HG02759 (cell line): ENCODE results near the gene PKHD1.

Source experiments
- ATAC-seq: cut with Tn5 transposase; IDR thresholded peaks from one replicate; pipeline ENCODE4 v1.9.1; 2021; ENCODE audit warnings: mild to moderate bottlenecking, moderate library complexity; ENCODE audit not compliant: unreplicated experiment

Gene PKHD1

DNA sequence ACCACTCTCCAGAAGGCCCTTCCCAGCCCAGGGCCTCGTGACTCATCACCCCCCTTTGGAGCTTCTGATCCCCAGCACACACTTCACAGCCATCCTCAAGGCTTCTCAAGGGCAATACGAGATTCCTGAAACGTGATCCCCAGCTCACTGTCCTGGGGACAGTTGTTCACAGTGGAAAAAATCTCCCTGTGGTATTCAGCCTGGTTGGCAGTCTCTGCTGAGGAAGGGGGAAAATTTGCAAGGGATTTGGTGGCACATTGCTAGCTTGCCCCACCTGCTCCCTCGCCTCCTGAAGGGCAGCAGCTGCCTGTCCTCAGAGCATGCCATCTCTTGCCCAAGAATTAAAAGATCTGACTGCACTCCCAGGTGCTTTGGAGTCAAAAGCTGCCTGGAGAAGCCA is 20.7 kb upstream of the PKHD1 start:
- no peak for ATAC-seq

DNA sequence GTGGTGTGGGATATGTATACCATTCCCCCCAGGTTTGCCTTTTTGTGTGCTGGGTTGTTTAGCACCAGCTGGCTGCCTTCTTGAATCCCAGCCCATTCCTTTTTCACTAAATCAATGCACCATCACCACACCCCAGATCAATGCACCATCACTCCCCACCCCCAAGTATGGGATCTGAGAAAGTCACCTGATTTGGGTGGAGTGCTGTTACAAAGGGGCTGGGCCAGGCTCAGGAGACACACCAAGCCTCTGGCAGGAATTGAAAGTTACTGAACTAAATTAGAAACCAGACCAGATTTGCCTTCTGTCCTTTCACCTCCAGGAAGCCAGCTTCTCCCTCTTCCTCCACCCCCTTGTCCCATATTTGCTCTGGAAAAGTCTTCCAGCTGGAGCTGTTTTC is 19.6 kb upstream of the PKHD1 start:
- ATAC-seq, result no peak

DNA sequence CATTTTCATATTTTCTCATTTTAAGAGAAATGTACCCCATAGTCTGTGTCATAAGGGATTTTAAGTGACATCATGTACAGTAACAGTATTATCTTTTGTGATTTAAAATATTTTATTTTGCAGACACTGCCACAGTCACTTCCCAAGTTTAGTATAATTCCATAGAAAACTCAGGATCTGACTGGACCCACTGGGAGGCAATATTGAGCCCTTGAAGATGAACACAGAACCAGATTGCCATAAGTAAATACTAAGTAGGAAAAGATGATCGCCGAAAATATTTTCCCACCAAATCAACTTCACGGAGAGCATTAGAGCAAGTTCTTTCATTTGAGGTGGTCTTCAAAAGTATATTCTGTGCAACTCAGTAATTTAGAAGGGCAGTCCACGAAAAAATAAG is 17.6 kb upstream of the PKHD1 start:
- ATAC-seq, result no peak

DNA sequence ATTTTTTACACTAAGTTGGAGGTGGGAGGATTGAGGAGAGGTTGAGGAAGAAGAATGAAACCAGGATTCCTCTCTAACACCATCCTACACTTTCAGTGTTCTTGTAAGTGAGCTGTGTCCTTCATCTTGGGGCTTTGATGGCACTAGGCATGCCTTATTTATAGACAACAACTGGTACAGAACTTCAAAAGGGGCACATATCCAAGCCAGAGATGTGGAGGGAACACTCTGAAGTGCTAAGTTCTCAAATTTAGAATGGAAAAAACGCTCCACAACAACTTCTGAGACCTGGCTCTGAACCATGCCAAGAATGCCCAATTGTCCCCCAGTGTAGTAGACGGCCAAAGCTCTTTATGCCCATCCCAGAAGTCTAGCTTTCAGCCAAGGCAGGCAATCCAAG is 16.2 kb upstream of the PKHD1 start:
- ATAC-seq, result no peak

DNA sequence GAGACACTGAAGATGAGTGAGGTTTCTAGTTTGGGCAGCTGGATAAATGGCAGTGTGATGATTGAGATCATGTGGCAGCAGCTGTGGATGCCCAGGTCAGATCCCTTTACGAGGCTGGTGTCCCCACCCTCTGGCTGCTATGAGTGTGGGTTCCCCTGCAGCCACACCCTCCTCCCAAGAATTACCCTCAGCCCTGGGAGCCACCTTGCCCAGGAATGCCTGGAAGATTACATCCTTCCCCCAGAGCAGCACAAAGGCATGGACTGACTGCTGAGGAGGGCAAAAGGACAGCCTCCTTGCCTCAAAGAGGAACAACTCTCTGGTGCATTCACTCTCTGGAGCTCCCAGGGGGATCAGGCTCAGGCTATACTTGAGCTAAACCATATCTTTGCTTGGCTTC is 15.0 kb upstream of the PKHD1 start:
- no peak for ATAC-seq

DNA sequence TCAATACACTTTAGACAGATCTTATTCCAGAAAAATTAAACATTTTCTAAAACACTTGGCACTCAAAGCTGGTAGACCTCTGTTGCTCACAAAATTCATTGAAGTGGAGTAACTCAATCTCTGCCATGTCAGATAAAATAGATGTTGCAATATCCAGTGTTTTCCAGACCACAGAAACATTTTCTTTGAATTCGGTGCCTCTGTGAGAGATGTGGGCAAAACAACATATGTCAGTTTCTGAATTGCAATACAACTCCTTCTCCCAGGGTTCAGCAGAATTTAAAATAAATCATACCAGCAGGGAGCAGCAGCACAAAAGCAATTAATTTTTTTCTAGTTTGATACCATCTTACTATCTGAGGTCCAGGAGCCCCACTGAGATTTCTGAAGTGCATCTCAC is 11.3 kb upstream of the PKHD1 start:
- no peak for ATAC-seq

DNA sequence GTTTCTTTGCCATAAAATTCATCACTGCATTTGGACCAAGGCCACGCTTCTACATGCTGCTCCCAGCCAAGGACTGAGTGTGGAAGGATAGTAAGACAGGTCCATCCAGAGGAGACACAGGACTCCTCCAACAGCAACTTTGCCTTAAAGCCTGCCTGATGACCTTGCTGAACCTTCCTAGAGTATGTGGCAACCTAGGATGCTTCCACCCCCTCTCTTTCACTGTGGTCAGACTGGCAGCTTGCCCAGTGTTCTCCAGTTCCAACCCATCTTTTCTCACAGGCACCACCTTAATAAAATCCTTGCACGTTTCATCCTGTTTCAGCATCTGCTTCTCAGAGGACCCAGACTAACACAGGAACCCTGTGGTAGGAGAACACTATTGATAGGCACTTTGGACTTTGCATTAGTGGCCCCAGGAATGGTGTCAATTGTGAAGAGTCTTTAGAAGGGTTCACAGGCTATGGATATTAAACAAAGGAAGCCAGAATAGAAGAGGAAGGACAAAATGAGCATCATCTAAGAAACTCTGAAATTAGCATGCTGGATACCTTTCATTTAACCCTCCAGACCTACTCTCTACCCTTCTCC is 2.4 kb upstream of the PKHD1 start:
- no peak for ATAC-seq

DNA sequence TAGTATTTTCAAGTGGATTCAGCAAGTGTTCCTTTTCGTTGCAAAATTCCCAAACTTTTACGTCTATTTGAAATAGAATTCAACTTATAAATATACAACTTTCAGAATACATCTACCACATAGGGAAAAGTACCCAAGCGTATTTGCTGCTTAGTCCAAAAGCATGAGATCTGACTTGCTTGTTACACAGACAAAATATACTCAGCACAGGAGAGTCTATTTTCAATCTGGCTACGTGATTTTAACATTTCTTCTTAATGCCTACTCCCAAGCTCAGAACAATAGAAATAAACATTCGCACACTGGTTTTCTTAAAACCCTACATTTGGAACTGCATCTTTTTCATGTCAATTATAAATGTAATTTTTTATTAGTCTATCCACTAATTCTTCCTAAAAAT is 672 bp downstream of the PKHD1 start:
- ATAC-seq, result no peak

DNA sequence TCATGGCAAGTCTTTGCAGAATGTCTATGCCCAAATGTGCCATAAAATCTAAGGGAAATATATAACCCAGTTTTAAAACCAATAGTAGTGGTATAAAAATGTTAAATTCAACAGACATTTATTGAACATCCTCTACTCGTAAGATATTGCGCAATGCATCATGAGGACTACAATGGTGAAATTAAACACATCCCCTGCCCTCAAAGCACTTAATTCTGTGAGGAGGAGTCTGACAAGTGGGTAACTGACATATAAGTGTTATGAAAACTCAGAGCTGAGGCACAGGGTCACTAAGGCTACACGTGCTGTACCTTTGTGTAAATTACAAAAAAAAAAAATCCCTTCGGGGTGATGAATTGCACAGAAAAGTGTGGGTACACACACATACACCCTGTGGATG is 6.2 kb downstream of the PKHD1 start:
- no peak for ATAC-seq

DNA sequence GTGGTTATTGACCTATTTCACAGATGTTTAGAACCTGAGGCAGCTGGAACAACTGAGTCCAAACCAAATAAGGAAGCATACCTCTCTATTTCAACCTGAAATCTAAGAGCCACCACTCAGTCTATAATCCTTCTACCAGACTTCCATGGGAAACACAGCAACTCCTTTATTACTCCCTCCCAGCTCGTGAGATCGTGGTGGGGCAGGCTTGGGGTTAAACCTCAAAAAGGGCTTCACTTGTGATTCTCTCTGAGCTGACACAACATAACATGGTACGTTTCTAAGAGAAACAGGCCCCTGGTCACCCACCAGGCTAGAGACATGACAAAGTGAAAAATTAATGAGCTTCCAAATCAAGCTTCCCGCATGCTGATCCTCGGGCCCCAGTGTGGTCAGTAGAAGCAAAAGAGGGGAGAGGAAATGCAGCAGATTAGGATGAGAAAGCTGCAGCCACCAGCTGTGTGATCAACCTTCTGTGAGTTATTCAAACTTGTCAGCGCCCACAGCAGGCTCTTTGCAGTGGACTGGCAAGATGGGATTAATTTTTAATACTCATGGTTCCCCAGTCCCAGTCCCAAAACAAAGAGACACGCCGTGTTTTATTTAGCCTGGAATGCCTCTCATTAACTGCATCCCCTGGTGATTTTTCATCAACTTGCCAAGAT is 9.3 kb downstream of the PKHD1 start:
- no peak for ATAC-seq

DNA sequence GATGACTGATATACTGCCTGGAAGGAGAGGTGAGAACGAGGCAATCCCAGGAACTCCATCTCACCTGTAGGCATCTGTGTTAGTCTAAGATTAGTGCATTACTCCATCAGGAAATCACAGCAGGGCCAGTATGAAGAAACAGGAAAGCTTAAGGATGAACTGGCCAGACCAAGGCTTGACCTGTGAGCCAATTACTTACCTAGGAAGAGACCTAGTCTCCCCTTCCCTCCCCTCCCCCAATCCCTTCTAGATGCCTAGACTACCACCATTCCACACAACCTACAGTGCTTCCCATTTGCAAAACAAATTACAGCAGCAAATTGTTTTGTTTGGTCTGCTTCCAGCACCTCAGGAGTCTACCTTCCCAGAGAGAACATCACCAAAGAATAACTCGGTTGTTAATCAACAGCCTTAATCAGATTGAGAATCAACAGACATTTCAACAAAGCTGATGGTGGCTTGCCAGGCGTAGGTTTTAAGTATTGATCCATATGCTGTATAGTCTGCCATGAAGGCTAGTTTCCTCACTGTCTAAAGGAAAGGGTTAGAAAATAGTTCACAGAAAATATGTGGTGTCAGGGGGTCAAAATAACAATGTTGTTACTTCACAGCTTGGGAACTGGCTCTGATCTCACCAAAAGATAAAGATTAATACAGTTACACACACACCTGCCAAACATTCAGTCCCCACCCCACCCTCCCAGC is 10.1 kb downstream of the PKHD1 start:
- ATAC-seq, result no peak

DNA sequence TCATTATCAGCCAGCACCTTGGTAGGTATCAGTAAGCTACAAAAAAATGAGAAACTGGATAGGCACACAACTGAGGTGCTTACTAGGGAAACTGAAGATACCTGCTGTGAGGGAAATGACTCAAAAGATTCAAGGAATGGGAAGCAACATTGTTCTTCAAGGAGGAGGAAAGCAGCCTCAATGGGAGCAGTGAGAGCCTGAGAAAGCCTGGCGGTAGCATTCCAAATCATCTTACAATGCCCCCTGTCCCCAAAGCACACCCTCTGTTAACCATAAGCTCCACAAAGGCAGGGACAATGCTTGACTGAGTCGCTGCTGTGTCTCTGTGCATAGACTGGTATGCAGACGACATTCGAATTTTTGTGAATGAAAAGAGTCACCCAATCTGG is 10.6 kb downstream of the PKHD1 start:
- ATAC-seq, result no peak

DNA sequence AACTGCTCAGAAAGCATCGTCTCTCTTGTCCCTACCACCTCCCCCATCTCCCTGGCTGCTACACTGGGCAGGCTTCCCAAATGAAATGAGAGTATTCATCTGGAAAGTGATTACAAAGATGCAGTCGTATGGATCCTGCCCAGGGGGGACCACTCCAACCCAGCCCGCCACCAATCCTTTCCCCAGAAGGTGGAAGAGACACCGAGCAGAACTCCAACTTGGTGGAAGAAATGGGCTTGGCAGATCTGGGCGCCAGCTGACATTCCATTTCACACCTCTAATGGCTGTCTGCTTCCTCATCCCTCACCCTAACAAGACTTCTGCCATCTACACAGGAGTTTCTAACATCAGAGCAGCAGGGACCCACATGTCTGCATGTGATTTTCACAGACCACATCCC is 12.7 kb downstream of the PKHD1 start:
- ATAC-seq, result no peak

DNA sequence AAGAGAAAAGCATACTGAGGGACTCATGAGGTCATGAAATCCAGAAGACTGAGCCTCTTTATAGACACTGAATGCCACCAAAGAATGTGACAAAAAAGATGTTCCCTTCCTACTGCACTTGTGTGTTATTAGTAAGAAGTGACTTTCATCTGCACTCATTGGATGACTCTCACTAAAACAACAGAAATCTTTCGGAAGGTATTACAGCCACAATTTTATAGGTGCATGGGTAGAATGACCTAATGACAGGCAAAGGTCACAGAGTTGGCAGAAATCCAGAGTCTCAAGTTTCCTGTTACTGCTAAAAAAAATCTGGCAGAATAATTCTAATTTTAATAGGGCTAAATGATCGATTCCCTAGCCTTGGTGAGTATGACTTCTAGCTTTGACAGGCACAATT is 13.3 kb downstream of the PKHD1 start:
- no peak for ATAC-seq

DNA sequence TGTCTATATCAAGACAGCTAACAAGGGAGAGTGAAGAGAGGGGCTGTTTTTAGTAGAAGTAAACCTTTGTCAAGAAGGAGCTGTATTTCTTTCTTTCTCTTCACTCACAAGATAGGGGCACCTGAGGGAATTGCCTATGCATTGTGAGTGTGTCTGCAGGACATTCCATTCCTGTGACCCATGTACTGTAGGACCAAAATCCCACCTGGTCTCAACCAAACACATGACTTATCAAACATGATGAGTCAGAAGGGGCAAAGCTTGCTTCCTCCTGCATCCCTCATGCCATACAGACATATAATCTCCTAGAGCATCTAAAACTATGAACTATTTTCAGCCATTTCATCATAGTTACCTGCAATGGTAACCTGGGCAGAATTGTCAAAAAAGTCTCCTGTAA is 21.8 kb downstream of the PKHD1 start:
- no peak for ATAC-seq

DNA sequence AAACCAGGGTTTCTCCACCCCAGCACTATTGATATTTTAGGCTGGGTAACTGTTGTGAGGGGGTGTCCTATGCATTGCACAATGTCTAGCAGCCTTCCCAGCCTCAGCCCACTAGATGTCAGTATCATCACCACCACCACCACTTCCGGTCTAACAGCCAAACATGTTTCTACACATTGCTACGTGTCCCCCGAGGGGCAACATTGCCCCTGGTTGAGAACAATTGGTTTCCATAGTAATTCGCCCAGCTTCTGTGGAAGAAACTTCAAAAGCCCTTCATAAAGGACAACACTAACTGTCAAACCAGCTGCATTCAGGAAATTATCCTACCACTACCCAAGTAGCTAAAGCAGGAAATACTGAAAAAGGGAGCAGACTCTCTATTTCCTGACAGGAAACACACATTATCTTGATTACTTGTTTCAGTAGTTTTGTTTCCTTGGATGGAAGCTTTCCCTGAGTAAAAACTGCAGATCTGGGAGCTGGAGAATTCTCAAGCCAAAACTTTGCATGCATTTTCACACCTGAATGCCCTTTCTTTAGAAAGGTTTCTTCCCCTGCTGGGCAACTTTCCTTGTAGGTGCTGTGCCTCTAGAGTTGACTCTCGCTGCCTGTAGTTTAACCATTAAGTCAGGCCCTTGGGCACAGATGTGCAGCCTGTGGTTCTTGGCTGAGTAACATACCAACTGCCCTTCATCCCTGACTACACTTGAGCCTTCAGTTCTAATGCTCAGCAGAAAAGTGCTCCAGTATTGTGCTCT is 23.6 kb downstream of the PKHD1 start:
- peak; percentile 97 for ATAC-seq

DNA sequence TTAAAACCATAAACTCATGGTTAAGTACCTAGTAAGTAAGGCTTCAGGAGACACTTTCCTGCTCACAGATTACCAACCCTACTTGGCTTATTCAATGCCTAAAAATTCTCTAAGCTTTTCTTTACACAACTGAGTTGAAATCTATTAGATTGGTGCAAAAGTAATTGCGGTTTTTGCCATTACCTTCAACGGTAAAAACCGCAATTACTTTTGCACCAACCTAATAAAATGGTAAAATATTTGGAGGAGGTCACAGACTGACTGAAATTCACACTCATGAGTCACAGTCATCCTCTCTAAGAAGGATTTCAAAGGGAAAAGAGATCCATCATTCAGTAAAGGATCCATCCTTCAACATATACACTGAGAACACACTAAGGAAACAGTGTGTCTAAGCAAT is 25.9 kb downstream of the PKHD1 start:
- ATAC-seq, result no peak

DNA sequence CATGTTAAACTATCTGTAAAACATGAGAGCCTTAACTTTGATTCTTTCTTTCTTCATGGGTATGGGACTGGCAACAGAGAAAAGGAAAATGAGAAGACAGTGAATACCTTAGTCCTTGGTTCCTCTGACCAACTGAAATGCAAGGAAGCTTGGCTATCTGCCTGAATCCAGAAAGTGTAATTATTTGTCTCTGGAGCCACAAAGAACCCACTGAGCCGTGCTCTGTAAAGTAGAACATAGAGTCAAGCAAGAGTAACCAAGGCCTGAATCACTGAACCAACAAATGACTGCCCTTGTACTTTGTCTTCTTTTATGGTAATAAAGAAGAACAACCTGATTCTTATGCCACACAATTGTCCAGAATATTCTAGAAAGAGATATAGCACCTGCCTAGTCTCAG is 27.6 kb downstream of the PKHD1 start:
- no peak for ATAC-seq

DNA sequence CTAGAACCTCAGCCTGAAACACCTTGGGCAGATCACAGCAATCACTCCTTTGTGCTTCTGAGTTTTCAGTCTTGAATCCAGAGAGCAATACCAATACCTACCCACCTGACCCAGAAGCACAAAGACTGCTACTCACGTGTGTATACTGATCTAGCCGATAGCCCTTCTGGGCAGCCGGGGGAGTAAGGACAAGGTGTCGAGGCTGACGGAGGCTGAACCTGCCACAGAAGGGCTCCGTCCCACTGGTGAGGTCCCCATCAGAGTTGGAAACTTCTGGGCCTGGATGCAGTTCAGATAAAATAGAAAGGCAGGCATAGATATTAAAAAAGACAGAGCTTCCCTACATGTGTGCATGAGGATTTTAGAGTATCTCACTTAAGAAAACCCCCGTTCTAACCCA is 32.0 kb downstream of the PKHD1 start:
- ATAC-seq, result no peak

DNA sequence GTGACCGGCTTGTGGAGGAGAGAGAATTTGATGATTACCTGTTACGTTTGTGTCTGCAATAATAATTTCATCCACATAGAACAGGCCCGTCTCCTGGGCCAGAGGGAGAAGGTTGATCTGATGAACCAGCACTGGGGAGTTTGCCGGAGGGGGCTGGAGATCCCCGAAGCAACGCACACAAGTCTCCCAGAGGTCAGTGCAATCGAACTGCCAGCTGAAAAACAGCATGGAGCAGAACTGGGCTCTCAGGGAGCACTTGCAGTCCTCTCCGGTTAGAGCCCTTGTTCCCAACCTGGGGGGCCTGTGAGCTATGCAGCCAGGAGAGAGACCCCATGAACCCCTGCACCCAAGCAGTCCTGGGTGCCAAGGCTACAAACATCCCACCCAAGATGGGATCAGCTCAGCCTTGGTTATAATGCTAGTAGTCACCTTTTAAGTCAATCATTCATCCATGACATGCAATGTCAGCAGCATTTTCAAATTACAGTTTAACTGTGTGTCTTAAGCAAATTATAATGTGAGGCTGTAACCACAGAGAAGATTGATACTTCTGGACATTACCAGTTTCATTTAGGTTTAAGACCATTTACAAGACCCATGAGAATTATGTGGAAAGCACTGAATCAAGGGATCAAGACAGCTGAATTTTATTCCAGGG is 34.2 kb downstream of the PKHD1 start:
- ATAC-seq, result no peak

DNA sequence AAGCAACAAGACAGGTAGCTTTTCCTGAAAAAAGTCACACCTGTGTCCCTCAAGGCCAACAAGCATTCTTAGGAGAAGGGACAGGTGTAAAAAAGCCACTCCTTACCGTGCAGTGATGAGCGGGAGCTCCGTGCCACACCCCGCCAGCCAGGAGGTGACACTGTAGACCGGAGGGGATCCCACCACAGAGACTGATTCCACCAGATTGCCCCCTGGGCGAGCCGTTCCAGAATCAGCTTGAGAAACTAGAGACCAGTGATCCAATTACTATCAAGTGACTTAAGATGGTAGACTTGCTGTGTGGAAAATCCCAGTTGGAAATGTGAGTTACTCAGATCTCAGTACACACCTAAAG is 37.4 kb downstream of the PKHD1 start:
- no peak for ATAC-seq
